Left ventricle myocardium inferior (tissue), 1 donor: ENCODE measurements around the gene HLCS. TPM values are rescaled to one million over a fixed set of nuclear protein-coding genes. Genes with fewer than 3 reads are reported as not detected.
A peak's percentile ranks its signal among the peaks of the same experiment; 100 is the strongest.

Experiments
- DNase-seq: peaks from one replicate; pipeline ENCODE4 v3.0.0-alpha.2; 2020
- H3K27ac ChIP-seq: fragments of 200-600 bp; replicated peaks from 2 replicates; pipeline ENCODE4 v1.8.0; 2021
- H3K27me3 ChIP-seq: fragments of 200-600 bp; 2 replicates; pipeline ENCODE4 v1.8.0; 2021; ENCODE audit warnings: low read depth
- H3K36me3 ChIP-seq: fragments of 200-600 bp; 2 replicates; pipeline ENCODE4 v1.8.0; 2021
- H3K4me1 ChIP-seq: fragments of 200-600 bp; 2 replicates; pipeline ENCODE4 v1.8.0; 2021
- H3K4me3 ChIP-seq: fragments of 200-600 bp; 2 replicates; pipeline ENCODE4 v1.8.0; 2021; ENCODE audit warnings: mild to moderate bottlenecking, moderate library complexity
- H3K9me3 ChIP-seq: fragments of 200-600 bp; replicated peaks from 2 replicates; pipeline ENCODE4 v1.8.0; 2021
- intact Hi-C: fragments of 100-400 bp; cut with micrococcal nuclease; formaldehyde crosslinking; loops from one replicate; pipeline ENCODE4 v1.11.0; 2022
- total RNA-seq: library from RNA; stranded (reverse); fragmentation: NEBNext Ultra II Directional; extraction: Animal tissue kit (Norgen Biotek cat#: 25700); gene quantifications from one replicate; pipeline ENCODE4 v1.2.1, GENCODE V29; 2021
- TF ChIP-seq, protein P1 (sequence below): fragments of 200-600 bp; IDR thresholded peaks from 2 replicates; pipeline ENCODE4 v1.8.0; 2021; ENCODE audit warnings: antibody characterized with exemption, mild to moderate bottlenecking, borderline replicate concordance
- donor health status: DM: no; HTN: yes; CAD: no; lungs with severe emphysema.

Gene HLCS
- total RNA-seq, 1 donor from 2014 or later, result 5.3 TPM

DNA sequence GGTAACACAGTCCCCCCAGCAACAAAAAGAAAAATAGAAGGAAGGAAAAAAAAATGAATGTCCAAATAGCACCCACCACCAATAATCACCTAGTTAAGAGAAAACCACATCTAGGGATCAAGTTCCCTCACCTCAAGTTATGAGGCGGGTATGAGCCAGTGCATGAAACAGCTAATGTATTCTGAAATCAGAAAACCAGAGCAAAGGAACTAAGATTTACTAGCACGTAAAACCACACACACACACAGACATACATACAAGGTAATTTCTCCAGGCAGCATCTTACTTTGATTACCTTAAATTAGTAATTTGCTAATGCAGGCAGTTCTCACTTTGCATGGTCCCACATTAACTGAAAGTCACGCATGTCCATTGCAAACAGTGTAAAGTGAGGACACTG is 109.8 kb downstream of the HLCS start:
- no peak overlapping the region for H3K27ac ChIP-seq
- intact Hi-C loops, result loop anchor here (10.0 kb wide), 1 partner anchor 112 kb away; no protein-coding TSS in a partner anchor

DNA sequence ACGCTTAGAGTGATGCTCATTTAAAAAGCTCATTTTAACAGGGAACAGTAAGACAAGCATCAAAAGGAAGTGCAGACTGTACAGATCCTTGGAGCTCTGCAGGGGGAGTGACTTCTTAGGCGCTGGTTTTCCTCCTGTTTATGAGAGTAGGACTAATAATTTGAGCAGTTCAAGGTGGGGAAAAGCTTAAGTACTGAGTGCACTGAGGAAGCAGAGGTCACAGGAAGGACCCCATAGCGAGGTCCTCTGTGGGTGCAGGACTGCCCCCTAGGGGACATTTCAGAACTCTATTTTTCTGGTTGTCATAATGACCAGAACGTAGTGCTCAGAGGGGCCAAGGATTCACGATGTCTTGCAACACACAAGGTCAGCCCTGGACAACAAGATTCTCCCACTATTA is 112.1 kb downstream of the HLCS start:
- H3K27ac ChIP-seq, result no peak overlapping the region
- no peaks in the 10 kb centered on the region for H3K36me3 ChIP-seq
- H3K27me3 ChIP-seq, result no peaks in the 10 kb centered on the region
- no peaks in the 10 kb centered on the region for H3K9me3 ChIP-seq
- no peak for DNase-seq
- H3K4me1 ChIP-seq, result peaks cover 13% of the 10 kb centered on the region
- intact Hi-C loops, result loop anchor here (10.0 kb wide), 1 partner anchor 110 kb away; no protein-coding TSS in a partner anchor
- H3K4me3 ChIP-seq, result no peak overlapping the region
- TF ChIP-seq, protein P1, sequence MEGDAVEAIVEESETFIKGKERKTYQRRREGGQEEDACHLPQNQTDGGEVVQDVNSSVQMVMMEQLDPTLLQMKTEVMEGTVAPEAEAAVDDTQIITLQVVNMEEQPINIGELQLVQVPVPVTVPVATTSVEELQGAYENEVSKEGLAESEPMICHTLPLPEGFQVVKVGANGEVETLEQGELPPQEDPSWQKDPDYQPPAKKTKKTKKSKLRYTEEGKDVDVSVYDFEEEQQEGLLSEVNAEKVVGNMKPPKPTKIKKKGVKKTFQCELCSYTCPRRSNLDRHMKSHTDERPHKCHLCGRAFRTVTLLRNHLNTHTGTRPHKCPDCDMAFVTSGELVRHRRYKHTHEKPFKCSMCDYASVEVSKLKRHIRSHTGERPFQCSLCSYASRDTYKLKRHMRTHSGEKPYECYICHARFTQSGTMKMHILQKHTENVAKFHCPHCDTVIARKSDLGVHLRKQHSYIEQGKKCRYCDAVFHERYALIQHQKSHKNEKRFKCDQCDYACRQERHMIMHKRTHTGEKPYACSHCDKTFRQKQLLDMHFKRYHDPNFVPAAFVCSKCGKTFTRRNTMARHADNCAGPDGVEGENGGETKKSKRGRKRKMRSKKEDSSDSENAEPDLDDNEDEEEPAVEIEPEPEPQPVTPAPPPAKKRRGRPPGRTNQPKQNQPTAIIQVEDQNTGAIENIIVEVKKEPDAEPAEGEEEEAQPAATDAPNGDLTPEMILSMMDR, result peak; percentile 73

More for the DNA sequence above, 109.8 kb downstream of the HLCS start:
- H3K27me3 ChIP-seq, result no peaks in the 10 kb centered on the region
- H3K4me3 ChIP-seq, result no peak overlapping the region
- TF ChIP-seq, protein P1, result no peak
- DNase-seq, result no peak
- peaks cover 24% of the 10 kb centered on the region for H3K4me1 ChIP-seq
- H3K9me3 ChIP-seq, result no peaks in the 10 kb centered on the region
- H3K36me3 ChIP-seq, result no peaks in the 10 kb centered on the region

DNA sequence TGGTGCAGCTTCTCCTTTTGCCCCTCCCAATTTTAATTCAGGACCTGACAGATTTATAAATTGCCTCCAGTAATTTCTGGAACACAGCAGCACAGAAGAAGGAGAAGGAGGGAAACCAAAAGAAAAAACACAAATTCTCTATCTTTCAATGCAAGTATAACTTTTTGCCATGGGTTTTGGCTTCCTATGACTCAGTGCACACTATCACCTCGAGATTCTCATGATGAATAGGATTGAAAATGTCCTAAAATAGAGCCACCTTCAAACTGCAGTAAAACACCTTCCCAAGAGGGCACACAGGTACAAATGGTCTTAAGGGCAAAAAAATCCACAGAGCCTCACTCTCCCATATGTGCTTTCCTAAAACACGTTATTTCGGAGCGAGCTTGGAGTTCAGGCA is 113.6 kb downstream of the HLCS start:
- H3K9me3 ChIP-seq, result no peaks in the 10 kb centered on the region
- TF ChIP-seq, protein P1, result no peak
- DNase-seq, result no peak
- no peak overlapping the region for H3K4me3 ChIP-seq
- no peaks in the 10 kb centered on the region for H3K36me3 ChIP-seq
- intact Hi-C loops, result loop anchor here (10.0 kb wide), 1 partner anchor 108 kb away; no protein-coding TSS in a partner anchor
- H3K27ac ChIP-seq, result no peak overlapping the region
- H3K27me3 ChIP-seq, result no peaks in the 10 kb centered on the region
- H3K4me1 ChIP-seq, result peaks cover 14% of the 10 kb centered on the region

DNA sequence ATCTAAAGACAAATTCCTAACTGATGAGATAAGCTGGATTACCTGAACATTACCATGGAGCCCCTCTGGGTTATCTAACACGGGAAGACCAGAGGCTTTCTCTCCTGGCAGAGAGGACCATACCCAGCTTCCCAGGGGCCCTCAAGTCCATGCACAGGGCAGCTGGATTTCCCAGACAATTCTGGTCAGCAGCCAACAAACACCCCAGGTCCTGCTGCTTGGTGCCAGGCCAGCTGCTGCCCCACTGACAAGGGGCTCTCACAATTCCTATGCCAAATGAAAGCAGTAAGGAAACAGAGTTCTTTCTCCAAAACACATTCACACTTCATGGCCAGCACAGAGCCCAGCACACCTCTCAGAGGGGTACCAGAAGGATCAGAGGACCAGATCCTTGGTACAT is 114.2 kb downstream of the HLCS start:
- Histone ChIP-seq H3K4me3 (no peak overlapping the region), H3K4me1 (peaks cover 17% of the 10 kb centered on the region), H3K9me3 (no peaks in the 10 kb centered on the region), H3K27me3 (no peaks in the 10 kb centered on the region), H3K36me3 (no peaks in the 10 kb centered on the region), H3K27ac (no peak overlapping the region)
- no peak for DNase-seq
- TF ChIP-seq, protein P1, result no peak
- intact Hi-C loops, result loop anchor here (10.0 kb wide), 1 partner anchor 107 kb away; no protein-coding TSS in a partner anchor

DNA sequence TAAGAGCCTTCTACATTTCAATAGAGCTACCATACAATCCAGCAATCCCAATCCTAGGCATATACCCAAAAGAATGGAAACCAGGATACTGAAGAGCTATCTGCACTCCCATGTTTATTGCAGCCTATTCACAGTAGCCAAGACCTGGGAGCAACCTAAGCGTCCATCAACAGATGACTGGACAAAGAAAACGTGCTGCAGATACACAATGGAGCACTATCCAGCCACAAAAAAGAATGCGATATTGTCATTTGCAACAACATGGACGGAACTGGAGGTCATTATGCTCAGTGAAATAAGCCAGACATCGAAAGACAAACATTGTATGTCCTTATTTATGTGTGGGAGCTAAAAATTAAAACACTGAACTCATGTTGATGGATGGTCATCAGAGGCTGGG is 115.3 kb downstream of the HLCS start:
- no peak overlapping the region for H3K4me3 ChIP-seq
- no peak overlapping the region for H3K27ac ChIP-seq
- no peaks in the 10 kb centered on the region for H3K9me3 ChIP-seq
- no peaks in the 10 kb centered on the region for H3K36me3 ChIP-seq
- no peak for DNase-seq
- intact Hi-C loops, result loop anchor here (10.0 kb wide), 1 partner anchor 106 kb away; no protein-coding TSS in a partner anchor
- TF ChIP-seq, protein P1, result no peak
- H3K27me3 ChIP-seq, result no peaks in the 10 kb centered on the region
- peaks cover 21% of the 10 kb centered on the region for H3K4me1 ChIP-seq
